Liver (tissue), 9 donors: Measurements from ENCODE around the gene DIAPH2. TPM values are rescaled to one million over a fixed set of nuclear protein-coding genes. Genes with fewer than 3 reads are reported as not detected.

Source experiments
- DNase-seq: peaks from one replicate; pipeline ENCODE4 v3.0.0-alpha.2; 2017; ENCODE audit warnings: low spot score
- H3K27ac ChIP-seq, 2 donors: one replicate each; pipeline ENCODE4 v1.7.0; 2013; ENCODE audit warnings: inconsistent platforms in 2 of 2, low read length in 2 of 2, control low read depth in 1 of 2, low read depth in 1 of 2, mild to moderate bottlenecking in 1 of 2
- H3K27me3 ChIP-seq, 4 donors: one replicate each; pipeline versions ENCODE4 v1.6.1 to v1.7.0; 2013; ENCODE audit warnings: low read length in 3 of 4, inconsistent platforms in 1 of 4, mild to moderate bottlenecking in 1 of 4, moderate library complexity in 1 of 4; ENCODE audit not compliant: control insufficient read depth in 4 of 4, insufficient read depth in 4 of 4
- H3K36me3 ChIP-seq, 4 donors: one replicate each; pipeline versions ENCODE4 v1.6.1 to v1.7.0; 2013; ENCODE audit warnings: low read length in 3 of 4, mild to moderate bottlenecking in 3 of 4, low read depth in 1 of 4, moderate library complexity in 1 of 4; ENCODE audit not compliant: control insufficient read depth in 4 of 4, insufficient read depth in 3 of 4
- H3K4me1 ChIP-seq, 4 donors: one replicate each; pipeline versions ENCODE4 v1.6.1 to v1.7.0; 2013; ENCODE audit warnings: low read length in 3 of 4, mild to moderate bottlenecking in 3 of 4, moderate library complexity in 1 of 4; ENCODE audit not compliant: control insufficient read depth in 4 of 4, insufficient read depth in 4 of 4
- H3K4me3 ChIP-seq, 3 donors: one replicate each; pipeline versions ENCODE4 v1.6.1 to v1.7.0; 2013; ENCODE audit warnings: low read length in 3 of 3, control low read depth in 1 of 3, low read depth in 1 of 3, mild to moderate bottlenecking in 1 of 3
- H3K9ac ChIP-seq, 2 donors: one replicate each; pipeline ENCODE4 v1.7.0; 2013; ENCODE audit warnings: low read length in 2 of 2, mild to moderate bottlenecking in 2 of 2, moderate library complexity in 2 of 2, control low read depth in 1 of 2, low read depth in 1 of 2
- H3K9me3 ChIP-seq, 4 donors: one replicate each; pipeline versions ENCODE4 v1.6.1 to v1.7.0; 2013; ENCODE audit warnings: low read length in 3 of 4; ENCODE audit not compliant: control insufficient read depth in 4 of 4
- ATF3 ChIP-seq: IDR thresholded peaks from 2 replicates; pipeline ENCODE4 v1.6.1; 2016; ENCODE audit warnings: antibody characterized with exemption
- CTCF ChIP-seq: fragments of 150-350 bp; IDR thresholded peaks from 2 replicates; pipeline ENCODE4 v1.5.1; 2017; ENCODE audit warnings: improper control_type of control experiment, low read depth, low read length; ENCODE audit not compliant: missing input control
- FOXA1 ChIP-seq: IDR thresholded peaks from 2 replicates; pipeline ENCODE4 v1.6.1; 2016; ENCODE audit warnings: antibody characterized with exemption
- HNF4A ChIP-seq, 2 donors: conservative IDR thresholded peaks; 2 replicates each; pipeline ENCODE4 v1.6.1; 2016; ENCODE audit warnings: antibody characterized with exemption in 2 of 2, mild to moderate bottlenecking in 2 of 2
- HNF4G ChIP-seq: IDR thresholded peaks from 2 replicates; pipeline ENCODE4 v1.6.1; 2016; ENCODE audit warnings: antibody characterized with exemption
- MAX ChIP-seq: IDR thresholded peaks from 2 replicates; pipeline ENCODE4 v1.6.1; 2016; ENCODE audit warnings: antibody characterized with exemption
- RAD21 ChIP-seq, 2 donors: IDR thresholded peaks; 2 replicates each; pipeline ENCODE4 v1.6.1; 2016; ENCODE audit warnings: antibody characterized with exemption in 2 of 2, mild to moderate bottlenecking in 2 of 2
- REST ChIP-seq: IDR thresholded peaks from 2 replicates; pipeline ENCODE4 v1.6.1; 2016; ENCODE audit warnings: antibody characterized with exemption, mild to moderate bottlenecking
- RXRA ChIP-seq, 2 donors: IDR thresholded peaks; 2 replicates each; pipeline ENCODE4 v1.6.1; 2017 to 2018; ENCODE audit warnings: antibody characterized with exemption in 2 of 2, mild to moderate bottlenecking in 1 of 2
- YY1 ChIP-seq: IDR thresholded peaks from 2 replicates; pipeline ENCODE4 v1.6.1; 2016; ENCODE audit warnings: antibody characterized with exemption, mild to moderate bottlenecking
- ZBTB33 ChIP-seq: IDR thresholded peaks from 2 replicates; pipeline ENCODE4 v1.6.1; 2016; ENCODE audit warnings: antibody characterized with exemption
- WGBS: extraction: QIAGEN DNeasy Blood & Tissue Kit; methylation state at CpG from one replicate; pipeline ENCODE4 v1.1.7; 2013; 5-methylcytosine and 5-hydroxymethylcytosine counted together
- polyA plus RNA-seq, 2 donors: library from polyadenylated mRNA; stranded (reverse) in 1 of 2; unstranded in 1 of 2; fragments of 200-250 nt in 1 of 2; fragments of >200 nt in 1 of 2; fragmentation: Nextera tagmentation in 1 of 2; extraction: Ambion mirVana in 1 of 2; gene quantifications; one replicate each; pipeline versions ENCODE4 v1.2.1 to v1.2.3, GENCODE V29; 2013 to 2015
- total RNA-seq, 2 donors: library from RNA; depleted of rRNA; stranded (reverse); fragments of >200 nt; gene quantifications; one replicate each; pipeline ENCODE4 v1.2.3, GENCODE V29; 2014
- donor health status: healthy.
- donor health status: healthy.
- donor health status: healthy.
- donor health status: healthy.
- donor health status: healthy.

DIAPH2 gene
- total and polyA plus RNA-seq, 4 donors, result 2.7 to 16.6 (median 5.3) TPM

DNA sequence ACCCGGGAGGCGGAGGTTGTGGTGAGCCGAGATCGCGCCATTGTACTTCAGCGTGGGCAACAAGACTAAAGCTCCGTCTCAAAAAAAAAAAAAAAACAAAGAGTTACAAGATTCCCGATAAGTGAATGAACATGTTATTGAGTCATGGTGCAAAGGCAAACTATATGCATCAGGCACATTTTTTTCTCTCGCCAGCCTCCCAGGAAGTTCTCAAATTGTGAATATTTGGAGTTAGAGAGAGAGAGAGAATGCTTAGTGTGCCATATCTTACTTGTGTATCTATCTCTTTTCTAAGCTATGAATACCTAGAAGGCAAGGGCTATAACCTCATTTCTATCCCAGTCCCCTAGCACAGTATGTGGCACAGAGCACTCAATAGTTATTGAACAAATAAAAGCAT lies 599.9 kb downstream of the DIAPH2 start (continued):
- TF ChIP-seq REST (no peak), ATF3 (no peak), HNF4G (no peak), FOXA1 (no peak)

DNA sequence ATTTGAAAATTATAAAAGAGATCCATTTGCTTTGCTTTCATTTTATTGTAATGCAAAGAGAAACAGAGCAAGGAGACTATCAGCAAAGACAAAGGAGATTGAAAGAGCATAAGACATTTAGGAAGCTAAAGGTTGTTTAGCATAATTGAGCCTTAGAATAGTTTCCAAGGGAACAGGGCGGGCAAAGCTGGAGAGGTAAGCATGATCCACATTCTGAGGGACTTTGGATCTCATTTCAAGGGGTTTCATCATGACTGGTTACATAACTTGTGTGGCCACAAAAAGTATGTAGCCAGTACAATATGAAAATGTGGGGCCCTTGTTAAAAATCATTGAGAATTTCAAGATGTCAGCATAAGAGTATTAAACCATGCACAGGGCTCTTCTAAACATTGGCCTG lies 605.6 kb downstream of the DIAPH2 start:
- Histone ChIP-seq H3K4me1 (peaks cover 0 to 4% (median 2%) of the 10 kb centered on the region in 4 donors), H3K27ac (no peak overlapping the region), H3K9me3 (no peaks in the 10 kb centered on the region), H3K27me3 (no peaks in the 10 kb centered on the region), H3K9ac (no peak overlapping the region), H3K4me3 (no peak overlapping the region), H3K36me3 (no peaks in the 10 kb centered on the region)
- no peak for DNase-seq
- WGBS, result 49% methylated on average over 1 of the region's 1 CpG
- TF ChIP-seq MAX (no peak), FOXA1 (no peak), CTCF (no peak), HNF4A (conservative IDR thresholded peaks at IDR 0.05) (peak; percentile 48 to 60), RXRA (IDR thresholded peaks at IDR 0.05) (no peak), YY1 (no peak)

DNA sequence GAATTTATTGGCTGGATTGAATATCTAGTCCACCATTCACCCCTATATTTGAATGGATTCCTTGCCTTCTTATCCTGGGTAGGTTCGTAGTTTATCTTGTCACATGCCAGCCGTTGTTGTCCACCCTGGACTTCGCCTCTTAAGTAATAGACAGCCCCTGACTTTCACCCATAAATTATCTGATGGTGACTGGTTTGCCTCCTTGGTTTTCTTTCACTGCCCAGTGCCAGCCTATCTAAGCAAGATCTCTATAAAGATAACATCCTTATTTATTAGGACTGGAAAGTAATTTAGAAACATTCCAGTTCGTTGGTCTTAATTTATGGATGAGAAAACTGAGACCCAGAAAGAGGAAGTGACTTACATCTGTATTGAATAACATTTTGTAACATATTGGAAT lies 609.4 kb downstream of the DIAPH2 start:
- Histone ChIP-seq H3K27me3 (no peaks in the 10 kb centered on the region), H3K27ac (no peak overlapping the region), H3K4me3 (no peak overlapping the region), H3K36me3 (no peaks in the 10 kb centered on the region), H3K4me1 (peaks cover 0 to 4% (median 2%) of the 10 kb centered on the region in 4 donors), H3K9me3 (no peaks in the 10 kb centered on the region), H3K9ac (no peak overlapping the region)
- no peak for TF ChIP-seq RAD21 (IDR thresholded peaks at IDR 0.05)
- no peak for DNase-seq
- 80% methylated on average over 4 of the region's 4 CpGs for WGBS

GRCh38 chrX:97295954-97296353 lies 611.3 kb downstream of the DIAPH2 start:
- no peak overlapping the region for H3K9ac ChIP-seq
- H3K36me3 ChIP-seq, result no peaks in the 10 kb centered on the region
- WGBS, result 95% methylated on average over 2 of the region's 2 CpGs
- H3K4me3 ChIP-seq, result no peak overlapping the region
- no peaks in the 10 kb centered on the region for H3K27me3 ChIP-seq
- no peaks in the 10 kb centered on the region for H3K4me1 ChIP-seq
- no peaks in the 10 kb centered on the region for H3K9me3 ChIP-seq
- H3K27ac ChIP-seq, result no peak overlapping the region
- DNase-seq, result no peak
- TF ChIP-seq REST (no peak), HNF4A (conservative IDR thresholded peaks at IDR 0.05) (no peak), ZBTB33 (no peak), CTCF (no peak)
